Esophagus mucosa (tissue), 1 donor: ENCODE measurements around the gene ALG6. TPM values are rescaled to one million over a fixed set of nuclear protein-coding genes. Genes with fewer than 3 reads are reported as not detected.

ENCODE experiments used
- total RNA-seq: library from RNA; stranded (reverse); gene quantifications from one replicate; pipeline ENCODE4 v1.2.4, GENCODE V29; 2023
- donor health status: DM: yes; HTN: yes; CAD: no.

The ALG6 gene
- total RNA-seq, 1 donor from 2014 or later, result 12.3 TPM

Other genes with a start within 250 kb of the ALG6 start
- not detected for gene FOXD3, start 45.1 kb upstream of the ALG6 start, total RNA-seq
- gene ITGB3BP, start 155.6 kb downstream of the ALG6 start, total RNA-seq, result 18.9 TPM
- 3.0 TPM for gene EFCAB7, start 155.9 kb downstream of the ALG6 start, total RNA-seq
- gene PGM1, start 225.8 kb downstream of the ALG6 start, total RNA-seq, result 37.2 TPM